Central memory CD8-positive, alpha-beta T cell (primary cell): ENCODE results near the gene KIR3DL3.
"Not testable (repeated sequence)": the region's sequence is repeated elsewhere in the genome, so short reads cannot be mapped to it uniquely, and the experiment has no call there.

Experiments
- ATAC-seq: fragments of 150-1000 bp; cut with Tn5 transposase; replicated peaks from 2 replicates; pipeline ENCODE4 v1.10.0; 2022; ENCODE audit warnings: mild to moderate bottlenecking, moderate FRiP score, moderate number of reproducible peaks; ENCODE audit not compliant: poor library complexity, severe bottlenecking; ENCODE audit errors: extremely low read depth
- DNase-seq, 2 donors: peaks; one replicate each; pipeline ENCODE4 v3.0.0; 2021; ENCODE audit warnings: low spot score in 2 of 2
- H3K27ac Mint-ChIP-seq: one replicate; pipeline ENCODE4 v1.8.0; 2022; ENCODE audit warnings: low read depth, mild to moderate bottlenecking, moderate library complexity, mixed read lengths
- H3K27me3 Mint-ChIP-seq: one replicate; pipeline ENCODE4 v1.8.0; 2022; ENCODE audit warnings: mixed read lengths
- H3K36me3 Mint-ChIP-seq: one replicate; pipeline ENCODE4 v1.8.0; 2022; ENCODE audit warnings: mild to moderate bottlenecking, moderate library complexity, mixed read lengths; ENCODE audit not compliant: insufficient read depth
- H3K4me1 Mint-ChIP-seq: one replicate; pipeline ENCODE4 v1.8.0; 2022; ENCODE audit warnings: mixed read lengths
- H3K4me3 Mint-ChIP-seq: one replicate; pipeline ENCODE4 v1.8.0; 2022; ENCODE audit warnings: mild to moderate bottlenecking, moderate library complexity, mixed read lengths
- H3K9me3 Mint-ChIP-seq: one replicate; pipeline ENCODE4 v1.8.0; 2022; ENCODE audit warnings: mixed read lengths

KIR3DL3 gene

DNA sequence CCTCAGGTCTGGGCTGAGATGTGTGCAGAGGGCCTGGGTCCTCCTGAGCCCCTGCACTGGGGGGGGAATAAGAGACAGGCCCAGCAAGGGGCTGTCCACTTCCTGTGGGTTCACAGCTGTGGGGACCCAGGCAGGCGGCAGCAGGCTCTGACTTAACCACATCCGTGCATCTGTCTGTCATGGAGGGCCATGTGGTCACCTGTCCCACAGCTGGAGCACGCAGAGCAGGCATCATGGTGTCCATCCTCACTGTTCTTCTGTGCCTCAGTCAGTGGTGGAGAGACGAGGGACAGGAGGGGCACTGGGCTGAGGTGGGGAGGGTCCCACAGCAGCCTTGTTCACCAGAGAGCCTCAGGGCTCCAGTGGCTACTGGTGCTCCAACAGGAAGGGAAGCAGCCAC is 16.3 kb upstream of the KIR3DL3 start:
- H3K36me3 Mint-ChIP-seq: no peaks in the 10 kb centered on the region
- H3K4me1 Mint-ChIP-seq: peaks cover 27% of the 10 kb centered on the region
- ATAC-seq (peak; percentile 49), DNase-seq (no peak)
- no peak overlapping the region for H3K27ac Mint-ChIP-seq
- H3K4me3 Mint-ChIP-seq: peak overlapping the region; percentile 36
- H3K9me3 Mint-ChIP-seq: no peaks in the 10 kb centered on the region
- peaks cover 5% of the 10 kb centered on the region for H3K27me3 Mint-ChIP-seq

DNA sequence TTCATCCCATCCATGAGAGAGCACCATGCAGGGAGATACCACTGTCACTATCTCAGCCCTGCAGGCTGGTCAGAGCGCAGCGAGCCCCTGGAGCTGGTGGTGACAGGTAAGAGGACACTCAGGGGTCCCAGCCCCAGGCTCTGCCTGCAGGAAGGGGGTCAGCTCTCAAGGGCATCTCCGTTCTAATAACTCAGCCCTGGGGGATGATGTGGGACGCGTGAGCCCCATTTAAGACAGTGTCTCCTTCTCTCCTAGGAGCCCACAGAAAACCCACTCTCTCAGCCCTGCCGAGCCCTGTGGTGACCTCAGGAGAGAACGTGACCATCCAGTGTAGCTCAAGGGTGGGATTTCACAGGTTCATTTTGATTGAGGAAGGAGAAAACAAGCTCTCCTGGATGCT is 15.5 kb upstream of the KIR3DL3 start:
- Mint-ChIP-seq H3K4me1 (peaks cover 27% of the 10 kb centered on the region), H3K4me3 (no peak overlapping the region), H3K27ac (no peak overlapping the region), H3K27me3 (peaks cover 13% of the 10 kb centered on the region), H3K36me3 (no peaks in the 10 kb centered on the region), H3K9me3 (no peaks in the 10 kb centered on the region)
- no peak for DNase-seq
- no peak for ATAC-seq

DNA sequence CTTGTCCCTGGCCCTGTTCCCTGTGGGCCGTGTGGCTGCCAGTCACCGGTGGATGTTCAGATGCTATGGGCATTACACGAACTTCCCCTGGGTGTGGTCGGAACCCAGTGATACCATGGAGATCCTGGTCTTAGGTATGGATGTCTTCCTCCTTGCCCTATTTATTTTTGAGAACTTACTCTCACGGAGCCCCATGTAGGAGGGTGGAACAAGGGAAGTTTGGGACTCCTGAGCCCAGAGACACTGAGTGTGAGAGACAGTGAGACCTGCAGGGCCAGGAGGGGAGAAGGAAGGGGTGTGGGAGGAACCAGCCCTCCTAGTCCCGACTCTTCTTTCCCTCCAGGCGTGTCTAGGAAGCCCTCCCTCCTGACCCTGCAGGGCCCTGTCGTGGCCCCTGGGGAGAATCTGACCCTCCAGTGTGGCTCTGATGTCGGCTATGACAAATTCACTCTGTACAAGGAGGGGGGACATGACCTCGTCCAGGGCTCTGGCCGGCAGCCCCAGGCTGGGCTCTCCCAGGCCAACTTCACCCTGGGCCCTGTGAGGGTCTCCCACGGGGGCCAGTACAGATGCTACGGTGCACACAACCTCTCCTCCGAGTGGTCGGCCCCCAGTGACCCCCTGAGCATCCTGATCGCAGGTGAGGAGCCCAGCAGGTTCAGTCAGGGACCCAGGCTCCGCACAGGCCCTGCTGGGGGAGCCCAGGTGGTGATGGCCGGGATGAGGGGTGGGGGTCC is 14.9 kb upstream of the KIR3DL3 start:
- Mint-ChIP-seq H3K9me3 (no peaks in the 10 kb centered on the region), H3K27me3 (peaks cover 16% of the 10 kb centered on the region), H3K4me3 (no peak overlapping the region), H3K4me1 (peaks cover 27% of the 10 kb centered on the region), H3K36me3 (no peaks in the 10 kb centered on the region), H3K27ac (no peak overlapping the region)
- no peak for DNase-seq
- no peak for ATAC-seq

DNA sequence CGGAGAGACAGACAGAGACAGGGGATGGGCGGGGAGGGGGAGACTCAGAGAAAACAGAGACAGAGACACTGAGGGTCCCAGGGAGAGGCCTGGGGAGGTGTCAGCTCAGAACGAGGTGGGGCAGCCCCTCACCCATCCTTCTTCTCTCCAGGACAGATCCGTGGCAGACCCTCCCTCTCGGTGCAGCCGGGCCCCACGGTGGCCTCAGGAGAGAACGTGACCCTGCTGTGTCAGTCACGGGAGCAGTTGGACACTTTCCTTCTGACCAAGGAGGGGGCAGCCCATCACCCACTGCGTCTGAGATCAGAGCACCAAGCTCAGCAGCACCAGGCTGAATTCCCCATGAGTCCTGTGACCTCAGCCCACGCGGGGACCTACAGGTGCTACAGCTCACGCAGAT is 14.3 kb upstream of the KIR3DL3 start:
- not testable (repeated sequence) for H3K36me3 Mint-ChIP-seq, DNase-seq, H3K9me3 Mint-ChIP-seq, H3K4me3 Mint-ChIP-seq, H3K27ac Mint-ChIP-seq, ATAC-seq
- Mint-ChIP-seq H3K4me1 (peaks cover 27% of the 10 kb centered on the region), H3K27me3 (peaks cover 16% of the 10 kb centered on the region)

DNA sequence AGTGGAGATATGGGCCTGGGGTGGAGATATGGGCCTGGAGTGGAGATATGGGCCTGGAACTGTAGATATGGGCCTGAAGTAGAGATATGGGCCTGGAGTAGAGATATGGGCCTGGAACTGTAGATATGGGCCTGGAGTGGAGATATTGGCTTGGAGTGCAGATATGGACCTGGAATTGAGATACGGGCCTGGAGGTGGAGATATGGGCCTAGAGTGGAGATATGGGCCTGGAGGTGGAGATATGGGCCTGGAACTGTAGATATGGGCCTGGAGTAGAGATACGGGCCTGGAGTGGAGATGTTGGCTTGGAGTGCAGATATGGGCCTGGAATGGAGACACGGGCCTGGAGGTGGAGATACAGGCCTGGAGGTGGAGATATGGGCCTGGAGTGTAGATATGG is 402 bp downstream of the KIR3DL3 start:
- no peak for ATAC-seq
- Mint-ChIP-seq H3K4me1 (no peaks in the 10 kb centered on the region), H3K9me3 (peaks cover 16% of the 10 kb centered on the region), H3K36me3 (no peaks in the 10 kb centered on the region), H3K27ac (no peak overlapping the region), H3K27me3 (peaks cover 47% of the 10 kb centered on the region), H3K4me3 (no peak overlapping the region)
- no peak for DNase-seq

DNA sequence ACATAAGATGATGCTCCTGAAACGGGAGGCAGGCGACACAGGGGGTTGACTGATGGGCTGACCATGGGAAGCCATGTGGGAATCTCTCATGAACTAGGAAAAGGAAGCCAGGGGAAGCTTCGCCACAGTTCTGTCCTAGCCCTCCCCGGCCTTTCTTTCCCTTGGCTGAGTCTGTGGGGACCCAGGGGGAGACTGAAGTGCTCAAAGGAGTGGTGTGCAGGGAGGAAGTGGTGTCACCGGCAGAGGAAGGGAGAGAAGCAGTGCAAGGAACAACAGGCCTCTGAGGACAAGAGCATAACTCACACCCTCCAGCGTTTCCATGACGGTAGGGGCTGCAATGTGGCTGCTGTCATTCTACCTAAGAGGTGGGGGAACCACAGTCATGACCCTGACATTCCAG is 1.1 kb downstream of the KIR3DL3 start:
- peaks cover 47% of the 10 kb centered on the region for H3K27me3 Mint-ChIP-seq
- peaks cover 16% of the 10 kb centered on the region for H3K9me3 Mint-ChIP-seq

DNA sequence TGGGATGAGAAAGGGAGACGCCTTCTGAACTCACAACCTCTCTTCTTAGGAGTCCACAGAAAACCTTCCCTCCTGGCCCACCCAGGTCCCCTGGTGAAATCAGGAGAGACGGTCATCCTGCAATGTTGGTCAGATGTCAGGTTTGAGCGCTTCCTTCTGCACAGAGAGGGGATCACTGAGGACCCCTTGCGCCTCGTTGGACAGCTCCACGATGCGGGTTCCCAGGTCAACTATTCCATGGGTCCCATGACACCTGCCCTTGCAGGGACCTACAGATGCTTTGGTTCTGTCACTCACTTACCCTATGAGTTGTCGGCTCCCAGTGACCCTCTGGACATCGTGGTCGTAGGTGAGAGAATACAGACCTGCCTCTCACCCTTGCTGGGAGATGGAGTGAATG is 3.3 kb downstream of the KIR3DL3 start:
- H3K4me3 Mint-ChIP-seq: no peak overlapping the region
- H3K27ac Mint-ChIP-seq: no peak overlapping the region
- H3K36me3 Mint-ChIP-seq: no peaks in the 10 kb centered on the region
- peaks cover 61% of the 10 kb centered on the region for H3K27me3 Mint-ChIP-seq
- H3K4me1 Mint-ChIP-seq: no peaks in the 10 kb centered on the region
- no peak for DNase-seq
- peaks cover 10% of the 10 kb centered on the region for H3K9me3 Mint-ChIP-seq
- no peak for ATAC-seq

More for the DNA sequence above, 1.1 kb downstream of the KIR3DL3 start:
- no peaks in the 10 kb centered on the region for H3K36me3 Mint-ChIP-seq
- ATAC-seq: no peak
- no peak overlapping the region for H3K27ac Mint-ChIP-seq
- DNase-seq: no peak
- H3K4me1 Mint-ChIP-seq: no peaks in the 10 kb centered on the region
- no peak overlapping the region for H3K4me3 Mint-ChIP-seq

DNA sequence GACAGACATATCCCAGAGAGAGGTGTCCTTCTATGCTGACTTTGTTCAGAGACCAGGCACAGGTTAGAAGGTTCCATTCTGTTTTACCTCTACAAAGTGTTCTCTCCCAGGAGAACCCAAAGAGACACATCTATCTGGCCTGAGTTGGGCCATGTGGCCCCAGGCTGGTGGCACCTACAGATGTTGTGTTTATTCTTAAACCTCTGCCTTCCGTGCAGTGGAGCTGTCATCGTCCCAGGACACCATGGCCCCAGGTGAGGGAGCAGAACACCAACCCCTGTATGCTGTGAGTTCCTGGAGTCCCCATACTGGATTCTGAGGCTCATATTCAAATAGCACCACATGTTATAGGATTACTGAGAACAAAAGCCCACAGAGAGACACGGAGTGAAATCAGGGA is 3.9 kb downstream of the KIR3DL3 start:
- ATAC-seq (no peak), DNase-seq (no peak)
- Mint-ChIP-seq H3K4me3 (no peak overlapping the region), H3K36me3 (no peaks in the 10 kb centered on the region), H3K27me3 (peaks cover 67% of the 10 kb centered on the region), H3K27ac (no peak overlapping the region), H3K9me3 (peaks cover 6% of the 10 kb centered on the region), H3K4me1 (no peaks in the 10 kb centered on the region)

DNA sequence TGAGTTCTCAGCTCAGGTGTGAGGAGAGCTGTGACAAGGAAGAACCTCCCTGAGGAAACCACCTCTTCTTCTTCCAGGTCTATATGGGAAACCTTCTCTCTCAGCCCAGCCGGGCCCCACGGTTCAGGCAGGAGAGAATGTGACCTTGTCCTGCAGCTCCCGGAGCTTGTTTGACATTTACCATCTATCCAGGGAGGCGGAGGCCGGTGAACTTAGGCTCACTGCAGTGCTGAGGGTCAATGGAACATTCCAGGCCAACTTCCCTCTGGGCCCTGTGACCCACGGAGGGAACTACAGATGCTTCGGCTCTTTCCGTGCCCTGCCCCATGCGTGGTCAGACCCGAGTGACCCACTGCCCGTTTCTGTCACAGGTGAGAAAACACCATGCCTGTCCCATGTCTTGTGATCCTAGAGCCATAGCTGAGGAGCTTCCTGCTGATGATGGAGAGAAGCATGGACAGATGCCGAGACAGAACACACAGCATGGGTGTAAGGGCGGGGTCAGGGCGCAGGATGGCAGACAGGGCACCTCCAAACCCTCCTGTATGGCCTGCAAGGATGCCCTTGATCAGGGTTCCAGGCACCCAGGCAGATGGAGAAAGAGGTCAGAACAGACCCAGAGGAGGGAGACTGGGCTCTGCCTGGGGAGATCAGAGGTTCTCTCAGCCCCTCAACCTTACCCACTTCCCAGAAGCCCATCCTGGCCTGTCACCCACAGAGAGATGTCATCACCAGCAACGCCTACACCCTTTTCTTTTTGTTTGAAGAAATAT is 5.4 kb downstream of the KIR3DL3 start:
- ATAC-seq (no peak), DNase-seq (no peak)
- Mint-ChIP-seq H3K36me3 (no peaks in the 10 kb centered on the region), H3K27ac (no peak overlapping the region), H3K4me1 (no peaks in the 10 kb centered on the region), H3K9me3 (peaks cover 5% of the 10 kb centered on the region), H3K27me3 (peaks cover 75% of the 10 kb centered on the region), H3K4me3 (no peak overlapping the region)

DNA sequence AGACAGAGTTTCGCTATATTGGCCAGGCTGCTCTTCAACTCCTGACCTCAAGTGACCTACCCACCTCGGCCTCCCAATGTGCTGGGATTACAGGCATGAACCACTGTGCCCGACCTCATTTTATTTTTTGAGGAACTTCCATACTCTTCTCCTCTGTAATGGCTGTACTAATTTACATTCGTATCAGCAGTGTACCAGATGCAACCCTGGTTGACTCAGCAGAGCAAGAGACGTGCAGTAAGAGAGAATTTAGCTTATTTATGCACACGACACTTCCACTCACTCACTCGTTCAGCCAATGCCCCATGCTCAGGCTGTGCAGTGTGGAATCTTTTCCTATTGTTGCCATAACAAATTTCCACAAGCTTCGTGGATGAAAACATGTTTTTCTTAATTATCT is 6.9 kb downstream of the KIR3DL3 start:
- H3K4me1 Mint-ChIP-seq: no peaks in the 10 kb centered on the region
- no peak for DNase-seq
- H3K36me3 Mint-ChIP-seq: no peaks in the 10 kb centered on the region
- H3K27ac Mint-ChIP-seq: no peak overlapping the region
- no peak overlapping the region for H3K4me3 Mint-ChIP-seq
- peaks cover 4% of the 10 kb centered on the region for H3K9me3 Mint-ChIP-seq
- peaks cover 75% of the 10 kb centered on the region for H3K27me3 Mint-ChIP-seq
- no peak for ATAC-seq

DNA sequence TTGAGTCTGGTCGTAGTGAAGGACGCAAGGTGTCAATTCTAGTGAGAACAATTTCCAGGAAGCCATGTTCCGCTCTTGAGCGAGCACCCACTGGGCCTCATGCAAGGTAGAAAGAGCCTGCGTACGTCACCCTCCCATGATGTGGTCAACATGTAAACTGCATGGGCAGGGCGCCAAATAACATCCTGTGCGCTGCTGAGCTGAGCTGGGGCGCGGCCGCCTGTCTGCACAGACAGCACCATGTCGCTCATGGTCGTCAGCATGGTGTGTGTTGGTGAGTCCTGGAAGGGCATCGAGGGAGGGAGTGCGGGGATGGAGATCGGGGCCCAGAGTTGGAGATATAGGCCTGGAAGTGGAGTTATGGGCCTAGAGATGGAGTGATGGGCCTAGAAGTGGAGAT is 14.1 kb downstream of the KIR3DL3 start, which contains the start of gene KIR2DL3:
TSS of gene KIR2DL3 (plus strand) at position 208 of the 400 bp plus-strand sequence. CDS start at position 241, 33 bp downstream.
- ATAC-seq, H3K4me1 Mint-ChIP-seq, H3K36me3 Mint-ChIP-seq, DNase-seq, H3K9me3 Mint-ChIP-seq: not testable (repeated sequence)
- Mint-ChIP-seq H3K27ac (peak within 1 kb of the TSS; percentile 33), H3K4me3 (peak within 1 kb of the TSS; percentile 14), H3K27me3 (peaks cover 35% of the 10 kb centered on the region)

DNA sequence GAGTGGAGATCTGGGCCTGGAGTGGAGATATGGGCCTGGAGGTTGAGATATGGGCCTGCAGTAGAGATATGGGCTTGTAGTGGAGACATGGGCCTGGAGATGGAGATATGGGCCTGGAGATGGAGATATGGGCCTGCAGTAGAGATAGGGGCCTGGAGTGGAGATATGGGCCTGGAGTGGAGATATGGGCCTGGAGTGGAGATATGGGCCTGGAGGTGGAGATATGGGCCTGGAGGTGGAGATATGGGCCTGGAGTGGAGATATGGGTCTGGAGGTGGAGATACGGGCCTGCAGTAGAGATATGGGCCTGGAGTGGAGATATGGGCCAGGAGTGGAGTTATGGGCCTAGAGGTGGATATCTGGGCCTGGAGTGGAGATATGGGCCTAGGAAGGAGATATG is 14.5 kb downstream of the KIR3DL3 start:
- Mint-ChIP-seq H3K27me3 (peaks cover 36% of the 10 kb centered on the region), H3K9me3 (no peaks in the 10 kb centered on the region), H3K4me1 (no peaks in the 10 kb centered on the region), H3K4me3 (peak overlapping the region; percentile 14), H3K27ac (peak overlapping the region; percentile 33), H3K36me3 (no peaks in the 10 kb centered on the region)
- no peak for ATAC-seq
- DNase-seq: no peak
